Panc1 (cell line): ENCODE data around the gene SMIM1. TPM values are rescaled to one million over a fixed set of nuclear protein-coding genes. Genes with fewer than 3 reads are reported as not detected.

Experiments used
- ATAC-seq: fragments of 200-7000 bp; cut with Tn5 transposase; 2 replicates; pipeline ENCODE4 v1.9.1; 2020; ENCODE audit warnings: mild to moderate bottlenecking, moderate library complexity
- BruUV-seq: library from RNA; stranded (reverse); fragments of 400-500 nt; replicated peaks from 2 replicates; lab custom pipeline; 2021; lab: Mats Ljungman, UMichigan
- CTCF ChIA-PET: fragments of 300-600 bp; sonication (Branson Sonifier 250); formaldehyde crosslinking; loops from one replicate; lab custom pipeline; 2022; ENCODE audit warnings: antibody characterized with exemption; lab: Charles Lee
- POLR2A ChIA-PET: fragments of 300-600 bp; sonication (Branson Sonifier 250); formaldehyde crosslinking; loops from one replicate; lab custom pipeline; 2022; ENCODE audit warnings: antibody characterized with exemption; lab: Charles Lee
- DNase-seq: peaks from one replicate; pipeline ENCODE4 v3.0.0-alpha.2; 2010; ENCODE audit warnings: low read depth, low spot score
- H3K27ac ChIP-seq: 2 replicates; pipeline ENCODE4 v1.5.1; 2011; ENCODE audit warnings: mild to moderate bottlenecking, low read length, inconsistent platforms
- H3K27me3 ChIP-seq: fragments of 200-500 bp; sonication (Bioruptor generic); 2 replicates; pipeline ENCODE4 v1.6.0; 2014; ENCODE audit warnings: low read length, inconsistent platforms; ENCODE audit not compliant: control insufficient read depth, insufficient read depth
- H3K36me3 ChIP-seq: fragments of 200-500 bp; sonication (Bioruptor generic); 2 replicates; pipeline ENCODE4 v1.5.1; 2014; ENCODE audit warnings: inconsistent platforms, mild to moderate bottlenecking, low read length, moderate library complexity; ENCODE audit not compliant: control insufficient read depth, insufficient read depth
- H3K4me1 ChIP-seq: 2 replicates; pipeline ENCODE4 v1.5.1; 2011; ENCODE audit warnings: inconsistent platforms, mild to moderate bottlenecking, low read length, moderate library complexity; ENCODE audit not compliant: control insufficient read depth, insufficient read depth
- H3K4me3 ChIP-seq, 2 experiments: 2 replicates each; pipeline ENCODE4 v1.5.1; 2011 to 2012; ENCODE audit warnings: low read depth in 2 of 2, low read length in 2 of 2, mild to moderate bottlenecking in 2 of 2, inconsistent platforms in 1 of 2, moderate library complexity in 1 of 2
- H3K9me3 ChIP-seq: fragments of 200-500 bp; sonication (Bioruptor generic); 2 replicates; pipeline ENCODE4 v1.5.1; 2014; ENCODE audit warnings: low read depth, mild to moderate bottlenecking, inconsistent platforms, low read length, moderate library complexity; ENCODE audit not compliant: control insufficient read depth, insufficient read depth
- CTCF ChIP-seq: fragments of 450-650 bp; IDR thresholded peaks from 2 replicates; pipeline ENCODE4 v1.5.1; 2017; ENCODE audit warnings: mild to moderate bottlenecking
- POLR2AphosphoS5 ChIP-seq: IDR thresholded peaks from 2 replicates; pipeline ENCODE4 v1.6.1; 2012; ENCODE audit warnings: mild to moderate bottlenecking, low read depth, low read length, moderate library complexity
- REST ChIP-seq, 2 experiments: IDR thresholded peaks; 2 replicates each; pipeline ENCODE4 v1.6.1; 2011 to 2012; ENCODE audit warnings: low read depth in 2 of 2, control low read depth in 1 of 2, low read length in 1 of 2, mild to moderate bottlenecking in 1 of 2, moderate library complexity in 1 of 2; ENCODE audit not compliant: insufficient read depth in 1 of 2
- SIN3A ChIP-seq: IDR thresholded peaks from 2 replicates; pipeline ENCODE4 v1.6.1; 2012; ENCODE audit warnings: low read depth, mild to moderate bottlenecking, low read length, moderate library complexity, borderline replicate concordance; ENCODE audit not compliant: insufficient read depth
- TCF7L2 ChIP-seq: IDR thresholded peaks from 2 replicates; pipeline ENCODE4 v1.6.1; 2011; ENCODE audit warnings: mild to moderate bottlenecking, low read depth, low read length, inconsistent platforms
- in situ Hi-C: cut with HindIII; loops from 2 replicates; pipeline ENCODE4 v1.10.0; 2016; ENCODE audit warnings: low sequenced_read_pairs, low pct_unique_long_range_greater_than_20kb
- intact Hi-C: fragments of 100-400 bp; cut with micrococcal nuclease; formaldehyde crosslinking; loops from one replicate; pipeline ENCODE4 v1.10.0; 2022; ENCODE audit not compliant: unreplicated experiment
- total RNA-seq: library from RNA; stranded (reverse); gene quantifications from one replicate; pipeline ENCODE4 v1.2.1, GENCODE V29; 2021; ENCODE audit not compliant: unreplicated experiment

SMIM1 gene
- total RNA-seq, 1 experiment from 2014 or later: 35.5 TPM

GRCh38 chr1:3811595-3811911 is 39.0 kb downstream of the SMIM1 start:
- in situ Hi-C loops (no loop called here), intact Hi-C loops (no loop called here)
- no peak for ATAC-seq
- Histone ChIP-seq H3K27me3 (no peaks in the 10 kb centered on the region), H3K9me3 (no peaks in the 10 kb centered on the region), H3K36me3 (no peaks in the 10 kb centered on the region), H3K27ac (no peak overlapping the region), H3K4me1 (0 out of 2 replicates have a peak, but pooled peaks cover 4% of the 10 kb centered on the region), H3K4me3 (no peak overlapping the region)
- TF ChIP-seq POLR2AphosphoS5 (no peak), TCF7L2 (no peak), REST (IDR thresholded peaks at IDR 0.05; ENCODE audit: insufficient read depth in 1 of 2, low read depth in 2 of 2, low read length in 1 of 2) (no peak), SIN3A (no peak), CTCF (no peak)
- no peak for DNase-seq
- ChIA-PET POLR2A (no interaction called here), CTCF (no interaction called here)
- BruUV-seq: no TSS peak

- Histone ChIP-seq H3K4me1 (0 out of 2 replicates have a peak, but pooled peaks cover 4% of the 10 kb centered on the region), H3K4me3 (no peak overlapping the region), H3K27ac (no peak overlapping the region), H3K36me3 (no peaks in the 10 kb centered on the region), H3K9me3 (no peaks in the 10 kb centered on the region), H3K27me3 (no peaks in the 10 kb centered on the region)
- BruUV-seq: TSS peak; percentile 88
- no peak for ATAC-seq
- no peak for DNase-seq
- CTCF ChIA-PET: no interaction called here
- POLR2A ChIA-PET: no interaction called here
- intact Hi-C loops (no loop called here), in situ Hi-C loops (no loop called here)
- TF ChIP-seq REST (IDR thresholded peaks at IDR 0.05; ENCODE audit: insufficient read depth in 1 of 2, low read depth in 2 of 2, low read length in 1 of 2) (no peak), TCF7L2 (no peak), POLR2AphosphoS5 (no peak), SIN3A (no peak), CTCF (no peak)
Measured at GRCh38 chr1:3814065-3814464, 41.5 kb downstream of the SMIM1 start.
